AG09319 (cell line): Measurements from ENCODE around the gene UBE2J2.

Source experiments
- DNase-seq: peaks from one replicate; pipeline ENCODE4 v3.0.0-alpha.2; 2010; ENCODE audit warnings: low read depth; ENCODE audit errors: extremely low read depth
- TF ChIP-seq, protein P1 (sequence below): IDR thresholded peaks from 2 replicates; pipeline ENCODE4 v1.5.1; 2011; ENCODE audit warnings: low read depth, mild to moderate bottlenecking, inconsistent platforms, low read length, moderate library complexity

The UBE2J2 gene

GRCh38 chr1:1313500-1314236 lies 40.0 kb upstream of the UBE2J2 start:
- no peak for DNase-seq
- TF ChIP-seq, protein P1, sequence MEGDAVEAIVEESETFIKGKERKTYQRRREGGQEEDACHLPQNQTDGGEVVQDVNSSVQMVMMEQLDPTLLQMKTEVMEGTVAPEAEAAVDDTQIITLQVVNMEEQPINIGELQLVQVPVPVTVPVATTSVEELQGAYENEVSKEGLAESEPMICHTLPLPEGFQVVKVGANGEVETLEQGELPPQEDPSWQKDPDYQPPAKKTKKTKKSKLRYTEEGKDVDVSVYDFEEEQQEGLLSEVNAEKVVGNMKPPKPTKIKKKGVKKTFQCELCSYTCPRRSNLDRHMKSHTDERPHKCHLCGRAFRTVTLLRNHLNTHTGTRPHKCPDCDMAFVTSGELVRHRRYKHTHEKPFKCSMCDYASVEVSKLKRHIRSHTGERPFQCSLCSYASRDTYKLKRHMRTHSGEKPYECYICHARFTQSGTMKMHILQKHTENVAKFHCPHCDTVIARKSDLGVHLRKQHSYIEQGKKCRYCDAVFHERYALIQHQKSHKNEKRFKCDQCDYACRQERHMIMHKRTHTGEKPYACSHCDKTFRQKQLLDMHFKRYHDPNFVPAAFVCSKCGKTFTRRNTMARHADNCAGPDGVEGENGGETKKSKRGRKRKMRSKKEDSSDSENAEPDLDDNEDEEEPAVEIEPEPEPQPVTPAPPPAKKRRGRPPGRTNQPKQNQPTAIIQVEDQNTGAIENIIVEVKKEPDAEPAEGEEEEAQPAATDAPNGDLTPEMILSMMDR = no peak

DNA sequence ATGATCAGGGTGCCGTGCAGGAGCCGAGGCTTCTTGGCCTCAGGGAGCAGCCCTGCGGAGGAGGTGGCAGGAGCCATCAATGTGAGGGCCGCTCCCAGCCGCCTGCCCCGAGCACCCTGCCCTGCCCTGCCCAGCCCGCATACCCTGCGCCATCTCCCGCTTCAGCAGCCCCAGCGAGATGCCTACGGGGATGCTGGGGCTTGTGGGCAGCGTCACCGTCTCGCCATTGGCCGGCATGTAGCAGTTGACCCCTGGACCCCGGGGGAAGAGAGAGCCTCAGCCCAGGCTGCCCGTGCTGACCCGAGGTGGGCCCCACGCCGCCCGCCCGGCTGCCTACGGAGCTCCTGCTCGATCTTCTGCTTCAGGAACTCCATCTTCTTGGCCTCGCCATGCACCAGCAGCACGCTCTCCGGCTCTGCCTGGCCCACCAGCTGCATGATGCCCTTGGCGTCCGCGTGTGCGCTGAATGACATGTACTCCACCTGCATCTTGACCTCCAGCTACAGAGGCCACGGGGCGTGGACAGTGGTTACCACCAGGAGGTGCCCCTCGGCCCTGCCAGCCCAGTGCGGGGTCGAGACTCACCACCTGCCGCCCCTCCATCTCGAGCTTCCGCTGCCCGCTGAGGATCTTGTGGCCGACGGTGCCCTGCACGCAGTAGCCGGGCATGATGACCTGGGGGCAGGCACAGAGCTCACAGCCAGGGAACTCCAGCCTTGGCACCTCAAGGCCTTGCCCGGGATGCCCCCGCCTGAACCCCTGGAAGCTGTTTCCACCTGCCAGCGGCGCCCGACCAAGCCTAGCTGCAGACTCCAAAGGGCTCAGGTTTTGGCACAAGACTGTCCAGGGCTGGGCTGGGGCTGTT lies 39.0 kb upstream of the UBE2J2 start:
- DNase-seq = no peak
- TF ChIP-seq, protein P1 = no peak

GRCh38 chr1:1311107-1312104 lies 37.8 kb upstream of the UBE2J2 start:
- DNase-seq = no peak
- TF ChIP-seq, protein P1 = no peak

DNA sequence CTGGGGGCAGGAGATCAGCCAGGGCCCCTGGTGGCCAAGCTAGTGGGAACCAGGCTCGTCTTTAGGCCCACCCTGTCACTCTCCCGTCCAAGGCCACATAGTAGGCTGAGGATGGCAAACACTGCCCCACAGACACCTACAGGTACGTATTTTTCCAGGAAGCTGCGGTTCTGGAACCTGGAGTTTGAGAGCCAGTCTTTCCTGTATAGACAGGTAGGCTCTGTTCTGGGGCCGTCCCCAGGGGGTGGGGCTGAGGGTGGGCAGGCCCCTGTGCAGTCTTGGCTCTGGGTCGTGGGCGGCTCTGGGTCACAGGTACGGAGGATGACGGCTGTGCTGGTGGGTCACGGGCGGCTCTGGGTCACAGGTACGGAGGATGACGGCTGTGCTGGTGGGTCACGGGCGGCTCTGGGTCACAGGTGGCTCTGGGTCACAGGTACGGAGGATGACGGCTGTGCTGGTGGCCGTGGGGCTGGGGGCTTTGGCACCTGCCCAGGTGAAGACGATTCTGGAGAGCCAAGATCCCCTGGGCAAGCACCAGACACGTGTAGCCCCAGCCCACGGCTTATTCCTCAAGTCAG lies 36.9 kb upstream of the UBE2J2 start:
- no peak for DNase-seq
- TF ChIP-seq, protein P1 = no peak

DNA sequence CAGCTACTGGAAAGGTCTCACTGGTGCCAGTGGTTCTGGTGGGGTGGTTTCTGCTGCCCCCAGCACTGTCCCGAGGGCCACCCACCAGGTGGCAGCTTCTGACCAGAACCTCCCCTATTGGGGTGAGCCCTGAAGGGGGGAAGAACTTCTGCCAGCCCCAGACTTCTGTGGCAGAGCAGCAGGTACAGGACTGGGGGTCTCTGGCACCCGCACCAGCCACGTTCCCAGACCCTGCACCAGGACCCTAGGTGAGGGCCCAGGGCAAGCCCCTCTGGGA lies 36.4 kb upstream of the UBE2J2 start:
- TF ChIP-seq, protein P1 = no peak
- DNase-seq = no peak

GRCh38 chr1:1309251-1310108 lies 35.8 kb upstream of the UBE2J2 start:
- DNase-seq = no peak
- TF ChIP-seq, protein P1 = no peak
